Measurements from ENCODE around the gene RAD50. TPM values are rescaled to one million over a fixed set of nuclear protein-coding genes. Genes with fewer than 3 reads are reported as not detected.

Gene RAD50
- total RNA-seq, 1 donor from 2014 or later: 5.7 TPM

- Histone ChIP-seq H3K27ac (ENCODE audit: low read depth, low read length) (no peak within 1 kb of the TSS), H3K4me1 (ENCODE audit: control insufficient read depth in 3 of 3, insufficient read depth in 3 of 3, low read length in 3 of 3) (no peaks in the 10 kb centered on the region), H3K4me3 (ENCODE audit: low read length in 3 of 3) (no peak within 1 kb of the TSS), H3K9ac (ENCODE audit: low read depth in 1 of 3, low read length in 3 of 3) (no peak within 1 kb of the TSS), H3K9me3 (ENCODE audit: control insufficient read depth in 3 of 3, low read length in 3 of 3) (no peaks in the 10 kb centered on the region), H3K27me3 (ENCODE audit: control insufficient read depth in 3 of 3, insufficient read depth in 3 of 3, low read length in 3 of 3) (peaks cover 0 to 4% (median 3%) of the 10 kb centered on the region in 3 donors), H3K36me3 (ENCODE audit: control insufficient read depth in 3 of 3, insufficient read depth in 3 of 3, low read length in 3 of 3) (no peaks in the 10 kb centered on the region)
Measured at GRCh38 chr5:132673939-132674630, 117.3 kb downstream of the RAD50 start, which contains the start of gene IL4. Gene IL4, plus strand, starts transcription at chr5:132673989. Its CDS starts 62 bp downstream, at chr5:132674051.

GRCh38 chr5:132674671-132675506, 118.1 kb downstream of the RAD50 start:
- Histone ChIP-seq H3K9ac (ENCODE audit: low read depth in 1 of 3, low read length in 3 of 3) (no peak overlapping the region), H3K4me1 (ENCODE audit: control insufficient read depth in 3 of 3, insufficient read depth in 3 of 3, low read length in 3 of 3) (no peaks in the 10 kb centered on the region), H3K36me3 (ENCODE audit: control insufficient read depth in 3 of 3, insufficient read depth in 3 of 3, low read length in 3 of 3) (no peaks in the 10 kb centered on the region), H3K9me3 (ENCODE audit: control insufficient read depth in 3 of 3, low read length in 3 of 3) (no peaks in the 10 kb centered on the region), H3K27ac (ENCODE audit: low read depth, low read length) (no peak overlapping the region), H3K27me3 (ENCODE audit: control insufficient read depth in 3 of 3, insufficient read depth in 3 of 3, low read length in 3 of 3) (peaks cover 0 to 4% (median 0%) of the 10 kb centered on the region in 3 donors), H3K4me3 (ENCODE audit: low read length in 3 of 3) (no peak overlapping the region)

- H3K27ac ChIP-seq (ENCODE audit: low read depth, low read length): no peak overlapping the region
- no peaks in the 10 kb centered on the region for H3K36me3 ChIP-seq (ENCODE audit: control insufficient read depth in 3 of 3, insufficient read depth in 3 of 3, low read length in 3 of 3)
- peaks cover 0 to 4% (median 0%) of the 10 kb centered on the region in 3 donors for H3K27me3 ChIP-seq (ENCODE audit: control insufficient read depth in 3 of 3, insufficient read depth in 3 of 3, low read length in 3 of 3)
- no peaks in the 10 kb centered on the region for H3K4me1 ChIP-seq (ENCODE audit: control insufficient read depth in 3 of 3, insufficient read depth in 3 of 3, low read length in 3 of 3)
- H3K9me3 ChIP-seq (ENCODE audit: control insufficient read depth in 3 of 3, low read length in 3 of 3): no peaks in the 10 kb centered on the region
- no peak overlapping the region for H3K9ac ChIP-seq (ENCODE audit: low read depth in 1 of 3, low read length in 3 of 3)
- no peak overlapping the region for H3K4me3 ChIP-seq (ENCODE audit: low read length in 3 of 3)
Measured at GRCh38 chr5:132675936-132676689, 119.3 kb downstream of the RAD50 start.

GRCh38 chr5:132677191-132677590, 120.4 kb downstream of the RAD50 start:
- Histone ChIP-seq H3K4me1 (ENCODE audit: control insufficient read depth in 3 of 3, insufficient read depth in 3 of 3, low read length in 3 of 3) (no peaks in the 10 kb centered on the region), H3K4me3 (ENCODE audit: low read length in 3 of 3) (no peak overlapping the region), H3K36me3 (ENCODE audit: control insufficient read depth in 3 of 3, insufficient read depth in 3 of 3, low read length in 3 of 3) (no peaks in the 10 kb centered on the region), H3K9me3 (ENCODE audit: control insufficient read depth in 3 of 3, low read length in 3 of 3) (no peaks in the 10 kb centered on the region), H3K27ac (ENCODE audit: low read depth, low read length) (no peak overlapping the region), H3K27me3 (ENCODE audit: control insufficient read depth in 3 of 3, insufficient read depth in 3 of 3, low read length in 3 of 3) (peaks cover 0 to 4% (median 0%) of the 10 kb centered on the region in 3 donors), H3K9ac (ENCODE audit: low read depth in 1 of 3, low read length in 3 of 3) (no peak overlapping the region)

- no peak overlapping the region for H3K9ac ChIP-seq (ENCODE audit: low read depth in 1 of 3, low read length in 3 of 3)
- no peak overlapping the region for H3K27ac ChIP-seq (ENCODE audit: low read depth, low read length)
- no peak overlapping the region for H3K4me3 ChIP-seq (ENCODE audit: low read length in 3 of 3)
- no peaks in the 10 kb centered on the region for H3K36me3 ChIP-seq (ENCODE audit: control insufficient read depth in 3 of 3, insufficient read depth in 3 of 3, low read length in 3 of 3)
- H3K9me3 ChIP-seq (ENCODE audit: control insufficient read depth in 3 of 3, low read length in 3 of 3): no peaks in the 10 kb centered on the region
- H3K27me3 ChIP-seq (ENCODE audit: control insufficient read depth in 3 of 3, insufficient read depth in 3 of 3, low read length in 3 of 3): peaks cover 0 to 4% (median 0%) of the 10 kb centered on the region in 3 donors
- no peaks in the 10 kb centered on the region for H3K4me1 ChIP-seq (ENCODE audit: control insufficient read depth in 3 of 3, insufficient read depth in 3 of 3, low read length in 3 of 3)
Measured at GRCh38 chr5:132677682-132678400, 121.1 kb downstream of the RAD50 start.

GRCh38 chr5:132678735-132679134, 122.0 kb downstream of the RAD50 start:
- Histone ChIP-seq H3K9ac (ENCODE audit: low read depth in 1 of 3, low read length in 3 of 3) (no peak overlapping the region), H3K9me3 (ENCODE audit: control insufficient read depth in 3 of 3, low read length in 3 of 3) (no peaks in the 10 kb centered on the region), H3K27me3 (ENCODE audit: control insufficient read depth in 3 of 3, insufficient read depth in 3 of 3, low read length in 3 of 3) (peaks cover 0 to 4% (median 0%) of the 10 kb centered on the region in 3 donors), H3K36me3 (ENCODE audit: control insufficient read depth in 3 of 3, insufficient read depth in 3 of 3, low read length in 3 of 3) (no peaks in the 10 kb centered on the region), H3K4me3 (ENCODE audit: low read length in 3 of 3) (no peak overlapping the region), H3K4me1 (ENCODE audit: control insufficient read depth in 3 of 3, insufficient read depth in 3 of 3, low read length in 3 of 3) (no peaks in the 10 kb centered on the region), H3K27ac (ENCODE audit: low read depth, low read length) (no peak overlapping the region)

GRCh38 chr5:132679166-132679565, 122.4 kb downstream of the RAD50 start:
- no peaks in the 10 kb centered on the region for H3K4me1 ChIP-seq (ENCODE audit: control insufficient read depth in 3 of 3, insufficient read depth in 3 of 3, low read length in 3 of 3)
- H3K36me3 ChIP-seq (ENCODE audit: control insufficient read depth in 3 of 3, insufficient read depth in 3 of 3, low read length in 3 of 3): no peaks in the 10 kb centered on the region
- no peak overlapping the region for H3K4me3 ChIP-seq (ENCODE audit: low read length in 3 of 3)
- no peak overlapping the region for H3K9ac ChIP-seq (ENCODE audit: low read depth in 1 of 3, low read length in 3 of 3)
- H3K9me3 ChIP-seq (ENCODE audit: control insufficient read depth in 3 of 3, low read length in 3 of 3): no peaks in the 10 kb centered on the region
- H3K27me3 ChIP-seq (ENCODE audit: control insufficient read depth in 3 of 3, insufficient read depth in 3 of 3, low read length in 3 of 3): peaks cover 0 to 4% (median 0%) of the 10 kb centered on the region in 3 donors
- no peak overlapping the region for H3K27ac ChIP-seq (ENCODE audit: low read depth, low read length)

- no peak overlapping the region for H3K9ac ChIP-seq (ENCODE audit: low read depth in 1 of 3, low read length in 3 of 3)
- H3K4me1 ChIP-seq (ENCODE audit: control insufficient read depth in 3 of 3, insufficient read depth in 3 of 3, low read length in 3 of 3): no peaks in the 10 kb centered on the region
Measured at GRCh38 chr5:132679717-132680380, 123.1 kb downstream of the RAD50 start.

More at GRCh38 chr5:132679717-132680380, 123.1 kb downstream of the RAD50 start:
- Histone ChIP-seq H3K36me3 (ENCODE audit: control insufficient read depth in 3 of 3, insufficient read depth in 3 of 3, low read length in 3 of 3) (no peaks in the 10 kb centered on the region), H3K27ac (ENCODE audit: low read depth, low read length) (no peak overlapping the region), H3K9me3 (ENCODE audit: control insufficient read depth in 3 of 3, low read length in 3 of 3) (no peaks in the 10 kb centered on the region), H3K27me3 (ENCODE audit: control insufficient read depth in 3 of 3, insufficient read depth in 3 of 3, low read length in 3 of 3) (peaks cover 0 to 4% (median 0%) of the 10 kb centered on the region in 3 donors), H3K4me3 (ENCODE audit: low read length in 3 of 3) (no peak overlapping the region)
